Measurements from ENCODE around the gene PHF21B. TPM values are rescaled to one million over a fixed set of nuclear protein-coding genes. Genes with fewer than 3 reads are reported as not detected.
"Not testable (repeated sequence)": the region's sequence is repeated elsewhere in the genome, so short reads cannot be mapped to it uniquely, and the experiment has no call there.

The PHF21B gene
- total RNA-seq, 2 donors from 2014 or later: 0.07 TPM; not detected in 1

- Mint-ChIP-seq H3K9me3 (no peaks in the 10 kb centered on the region), H3K27ac (no peak overlapping the region), H3K36me3 (no peaks in the 10 kb centered on the region)
- no peak for ATAC-seq
- no peak for DNase-seq (ENCODE audit: low spot score in 2 of 2)
Measured at GRCh38 chr22:44925465-44926123, 84.2 kb downstream of the PHF21B start.

GRCh38 chr22:44924710-44925109, 85.1 kb downstream of the PHF21B start:
- H3K27ac Mint-ChIP-seq: no peak overlapping the region
- no peak for DNase-seq (ENCODE audit: low spot score in 2 of 2)
- H3K36me3 Mint-ChIP-seq: no peaks in the 10 kb centered on the region
- no peaks in the 10 kb centered on the region for H3K9me3 Mint-ChIP-seq
- ATAC-seq: peak in 1 of 2 donors; percentile 24

GRCh38 chr22:44924098-44924497, 85.7 kb downstream of the PHF21B start:
- H3K27ac Mint-ChIP-seq: no peak overlapping the region
- no peak for DNase-seq (ENCODE audit: low spot score in 2 of 2)
- H3K9me3 Mint-ChIP-seq: no peaks in the 10 kb centered on the region
- no peaks in the 10 kb centered on the region for H3K36me3 Mint-ChIP-seq
- ATAC-seq: no peak

GRCh38 chr22:44921766-44922165, 88.0 kb downstream of the PHF21B start:
- not testable (repeated sequence) for ATAC-seq, H3K9me3 Mint-ChIP-seq, H3K36me3 Mint-ChIP-seq, H3K27ac Mint-ChIP-seq
- DNase-seq (ENCODE audit: low spot score in 2 of 2): peak in 1 of 2 donors; percentile 21

GRCh38 chr22:44920183-44920582, 89.6 kb downstream of the PHF21B start:
- Mint-ChIP-seq H3K27ac (no peak overlapping the region), H3K9me3 (no peaks in the 10 kb centered on the region), H3K36me3 (no peaks in the 10 kb centered on the region)
- DNase-seq (ENCODE audit: low spot score in 2 of 2) (peak in 1 of 2 donors; percentile 13), ATAC-seq (no peak)

GRCh38 chr22:44919691-44920090, 90.1 kb downstream of the PHF21B start:
- Mint-ChIP-seq H3K27ac (no peak overlapping the region), H3K36me3 (no peaks in the 10 kb centered on the region), H3K9me3 (no peaks in the 10 kb centered on the region)
- ATAC-seq (no peak), DNase-seq (ENCODE audit: low spot score in 2 of 2) (peak in 1 of 2 donors; percentile 2)

GRCh38 chr22:44918925-44919392, 90.8 kb downstream of the PHF21B start:
- peak in 1 of 2 donors; percentile 46 for DNase-seq (ENCODE audit: low spot score in 2 of 2)
- ATAC-seq: no peak
- Mint-ChIP-seq H3K36me3 (no peaks in the 10 kb centered on the region), H3K9me3 (no peaks in the 10 kb centered on the region), H3K27ac (no peak overlapping the region)

GRCh38 chr22:44918166-44918924, 91.5 kb downstream of the PHF21B start:
- no peak overlapping the region for H3K27ac Mint-ChIP-seq
- H3K9me3 Mint-ChIP-seq: no peaks in the 10 kb centered on the region
- peak in 1 of 2 donors; percentile 20 for DNase-seq (ENCODE audit: low spot score in 2 of 2)
- H3K36me3 Mint-ChIP-seq: no peaks in the 10 kb centered on the region
- no peak for ATAC-seq

GRCh38 chr22:44917372-44918165, 92.2 kb downstream of the PHF21B start:
- ATAC-seq (no peak), DNase-seq (ENCODE audit: low spot score in 2 of 2) (peak in 1 of 2 donors; percentile 35)
- Mint-ChIP-seq H3K9me3 (peaks cover under 1% of the 10 kb centered on the region in 2 donors), H3K27ac (no peak overlapping the region), H3K36me3 (no peaks in the 10 kb centered on the region)

GRCh38 chr22:44916281-44917231, 93.2 kb downstream of the PHF21B start:
- peak in 1 of 2 donors; percentile 43 for DNase-seq (ENCODE audit: low spot score in 2 of 2)
- Mint-ChIP-seq H3K9me3 (peaks cover 3 to 11% of the 10 kb centered on the region in 2 donors), H3K27ac (no peak overlapping the region), H3K36me3 (peaks cover 0 to 6% of the 10 kb centered on the region in 2 donors)
- ATAC-seq: no peak

- Mint-ChIP-seq H3K27ac (peak overlapping the region in 1 of 2 donors; percentile 73), H3K36me3 (peaks cover 0 to 13% of the 10 kb centered on the region in 2 donors), H3K9me3 (peaks cover 9 to 16% of the 10 kb centered on the region in 2 donors)
- DNase-seq (ENCODE audit: low spot score in 2 of 2): peak in 1 of 2 donors; percentile 41
- ATAC-seq: no peak
Measured at GRCh38 chr22:44915441-44915840, 94.4 kb downstream of the PHF21B start.

- Mint-ChIP-seq H3K36me3 (peaks cover 0 to 14% of the 10 kb centered on the region in 2 donors), H3K9me3 (peaks cover 10 to 21% of the 10 kb centered on the region in 2 donors), H3K27ac (no peak overlapping the region)
- DNase-seq (ENCODE audit: low spot score in 2 of 2): peak in 1 of 2 donors; percentile 50
- no peak for ATAC-seq
Measured at GRCh38 chr22:44914026-44914721, 95.6 kb downstream of the PHF21B start.

GRCh38 chr22:44913198-44913983, 96.4 kb downstream of the PHF21B start:
- no peak overlapping the region for H3K27ac Mint-ChIP-seq
- no peak for ATAC-seq
- H3K36me3 Mint-ChIP-seq: peaks cover 0 to 14% of the 10 kb centered on the region in 2 donors
- peaks cover 10 to 21% of the 10 kb centered on the region in 2 donors for H3K9me3 Mint-ChIP-seq
- peak in 1 of 2 donors; percentile 35 for DNase-seq (ENCODE audit: low spot score in 2 of 2)

GRCh38 chr22:44909241-44909640, 100.6 kb downstream of the PHF21B start:
- Mint-ChIP-seq H3K9me3 (peaks cover 10 to 21% of the 10 kb centered on the region in 2 donors), H3K36me3 (peaks cover 0 to 14% of the 10 kb centered on the region in 2 donors), H3K27ac (no peak overlapping the region)
- ATAC-seq (no peak), DNase-seq (ENCODE audit: low spot score in 2 of 2) (no peak)
